HG03196 (cell line): ENCODE measurements around the gene MRPL54.

Source experiments
- ATAC-seq: cut with Tn5 transposase; IDR thresholded peaks from one replicate; pipeline ENCODE4 v1.9.1; 2021; ENCODE audit not compliant: unreplicated experiment

MRPL54 gene

GRCh38 chr19:3783660-3784584, 21.4 kb downstream of the MRPL54 start:
- no peak for ATAC-seq

GRCh38 chr19:3784607-3785450, 22.3 kb downstream of the MRPL54 start:
- no peak for ATAC-seq

- ATAC-seq = no peak
Observed at GRCh38 chr19:3785451-3785937, 23.0 kb downstream of the MRPL54 start.

GRCh38 chr19:3785938-3786824, 23.7 kb downstream of the MRPL54 start, which contains the start of gene MATK:
Gene MATK, minus strand, starts transcription at chr19:3786381. Its CDS starts 1,246 bp downstream, at chr19:3785135.
- ATAC-seq = no peak

- ATAC-seq = no peak
Observed at GRCh38 chr19:3788996-3789778, 26.7 kb downstream of the MRPL54 start.

GRCh38 chr19:3790209-3790734, 27.8 kb downstream of the MRPL54 start:
- no peak for ATAC-seq

- ATAC-seq = no peak
Observed at GRCh38 chr19:3790941-3791340, 28.5 kb downstream of the MRPL54 start.

GRCh38 chr19:3792114-3792513, 29.6 kb downstream of the MRPL54 start:
- ATAC-seq = no peak

- no peak for ATAC-seq
Observed at GRCh38 chr19:3793799-3794198, 31.3 kb downstream of the MRPL54 start.

- no peak for ATAC-seq
Observed at GRCh38 chr19:3796358-3796757, 33.9 kb downstream of the MRPL54 start.

GRCh38 chr19:3798137-3798536, 35.7 kb downstream of the MRPL54 start:
- ATAC-seq = no peak

- ATAC-seq = no peak
Observed at GRCh38 chr19:3800996-3801395, 38.5 kb downstream of the MRPL54 start.

- no peak for ATAC-seq
Observed at GRCh38 chr19:3801412-3802096, 39.1 kb downstream of the MRPL54 start.

- ATAC-seq = no peak
Observed at GRCh38 chr19:3803114-3803888, 40.8 kb downstream of the MRPL54 start.

GRCh38 chr19:3803986-3804385, 41.5 kb downstream of the MRPL54 start:
- no peak for ATAC-seq

- ATAC-seq = no peak
Observed at GRCh38 chr19:3804429-3804828, 41.9 kb downstream of the MRPL54 start.

GRCh38 chr19:3805859-3806258, 43.4 kb downstream of the MRPL54 start:
- no peak for ATAC-seq

- ATAC-seq = no peak
Observed at GRCh38 chr19:3807131-3807480, 44.6 kb downstream of the MRPL54 start.
